Cortex of kidney (tissue), 1 donor: ENCODE results near the gene FCHO1.
"Not testable (repeated sequence)": the region's sequence is repeated elsewhere in the genome, so short reads cannot be mapped to it uniquely, and the experiment has no call there.

Experiments
- DNase-seq: peaks from one replicate; lab custom pipeline; 2025; lab: John Stamatoyannopoulos, UW

The FCHO1 gene

GRCh38 chr19:17794412-17794730 lies 43.1 kb downstream of the FCHO1 start:
- no peak for DNase-seq

DNA sequence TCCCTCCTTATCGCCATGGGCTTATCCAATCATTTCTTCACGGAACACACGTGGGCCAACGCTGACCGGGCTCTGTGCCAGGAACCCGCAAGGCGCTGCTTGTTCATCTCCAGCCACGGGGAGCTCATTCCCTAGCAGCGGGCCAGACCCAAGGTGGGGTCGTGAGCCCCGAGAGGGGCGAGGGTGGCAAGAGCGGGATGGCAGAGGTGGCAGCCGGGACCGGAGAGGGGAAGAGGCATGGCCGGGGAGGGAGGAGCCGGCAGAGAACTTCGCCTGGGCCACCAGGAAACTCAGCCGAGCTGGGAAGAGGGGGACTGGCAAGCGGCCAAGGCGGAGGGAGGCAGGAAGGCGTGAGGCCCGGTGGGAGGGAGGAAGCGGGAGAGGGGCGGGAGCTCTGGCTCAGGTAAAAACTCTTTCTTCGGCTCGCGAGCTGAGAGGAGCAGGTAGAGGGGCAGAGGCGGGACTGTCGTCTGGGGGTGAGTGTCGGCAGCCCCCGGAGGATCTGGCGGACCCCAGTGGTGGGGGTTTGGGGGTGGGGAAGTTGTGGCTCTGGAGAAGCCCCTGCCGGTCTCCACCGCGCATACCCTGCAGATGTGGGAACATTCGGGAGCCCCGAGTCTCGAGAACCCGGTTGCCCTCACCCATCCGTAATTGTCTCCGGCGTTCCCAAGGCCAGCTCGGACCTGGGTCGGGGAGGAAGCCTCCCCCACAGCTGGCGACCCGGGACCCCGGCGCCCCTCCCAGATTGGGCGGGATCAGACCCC lies 43.6 kb downstream of the FCHO1 start, which contains the start of gene B3GNT3:
Gene B3GNT3, plus strand, starts transcription at position 408 of the 764 bp plus-strand sequence. CDS start 12,670 bp downstream, outside the sequence.
- DNase-seq, result no peak

GRCh38 chr19:17795495-17795856 lies 44.2 kb downstream of the FCHO1 start:
- DNase-seq, result no peak

DNA sequence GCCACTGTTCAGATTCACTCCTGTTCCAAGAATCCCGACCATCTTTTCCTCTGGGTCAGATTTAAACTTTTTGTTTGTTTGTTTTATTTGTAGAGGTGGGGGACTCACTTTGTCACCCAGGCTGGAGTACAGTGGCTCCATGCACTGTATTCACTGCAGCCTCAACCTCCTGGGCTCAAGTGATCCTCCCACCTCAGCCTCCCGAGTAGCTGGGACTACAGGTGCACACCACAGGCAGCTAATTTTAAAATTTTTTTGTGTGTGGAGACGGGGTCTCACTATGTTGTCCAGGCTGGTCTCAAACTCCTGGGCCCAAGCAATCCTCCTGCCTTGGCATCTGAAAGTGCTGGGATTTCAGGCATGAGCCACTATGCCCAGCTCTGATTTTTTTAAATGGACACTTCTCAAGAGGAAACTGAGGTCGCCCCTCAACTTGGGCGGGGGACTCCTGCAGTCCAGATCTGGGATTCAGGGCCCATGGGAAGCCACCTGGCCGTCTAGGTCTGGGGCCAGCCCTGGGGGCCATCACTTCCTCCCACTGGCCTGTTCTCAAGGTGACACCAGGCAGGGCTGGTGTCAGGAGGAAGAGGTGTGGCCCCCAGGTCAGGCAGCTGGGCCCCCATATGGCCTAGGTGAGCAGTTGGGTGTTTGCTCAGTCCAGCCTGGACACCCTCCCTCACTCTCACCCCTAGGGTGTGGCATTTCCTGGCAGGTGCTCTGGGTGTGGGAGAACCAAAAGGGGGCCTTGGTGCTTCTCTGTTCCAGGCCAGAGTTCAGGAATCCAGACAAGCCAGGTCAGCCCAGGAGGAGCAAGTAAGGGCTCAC lies 44.9 kb downstream of the FCHO1 start:
- DNase-seq, result no peak

- DNase-seq, result no peak
Observed at GRCh38 chr19:17796838-17797423, 45.7 kb downstream of the FCHO1 start.

GRCh38 chr19:17797424-17798201 lies 46.3 kb downstream of the FCHO1 start:
- DNase-seq, result no peak

DNA sequence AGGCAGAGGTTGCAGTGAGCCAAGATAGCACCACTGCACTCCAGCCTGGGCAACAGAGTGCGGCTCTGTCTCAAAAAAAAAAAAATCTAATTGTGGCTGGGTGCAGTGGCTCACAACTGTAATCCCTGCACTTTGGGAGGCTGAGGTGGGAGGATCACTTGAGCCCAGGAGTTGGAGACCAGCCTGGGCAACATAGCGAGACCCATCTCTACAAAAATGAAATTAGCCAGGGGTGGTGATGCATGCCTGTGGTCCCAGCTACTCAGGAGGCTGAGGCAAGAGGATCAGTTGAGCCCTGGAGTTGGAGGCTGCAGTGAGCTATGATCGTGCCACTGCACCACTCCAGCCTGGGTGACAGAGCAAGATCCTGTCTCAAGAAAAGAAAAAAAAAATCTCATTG lies 47.3 kb downstream of the FCHO1 start:
- not testable (repeated sequence) for DNase-seq

- DNase-seq, result no peak
Observed at GRCh38 chr19:17802137-17802858, 51.0 kb downstream of the FCHO1 start.

GRCh38 chr19:17803264-17803896 lies 52.1 kb downstream of the FCHO1 start:
- DNase-seq, result no peak

- DNase-seq, result no peak
Observed at GRCh38 chr19:17805427-17805826, 54.1 kb downstream of the FCHO1 start.

DNA sequence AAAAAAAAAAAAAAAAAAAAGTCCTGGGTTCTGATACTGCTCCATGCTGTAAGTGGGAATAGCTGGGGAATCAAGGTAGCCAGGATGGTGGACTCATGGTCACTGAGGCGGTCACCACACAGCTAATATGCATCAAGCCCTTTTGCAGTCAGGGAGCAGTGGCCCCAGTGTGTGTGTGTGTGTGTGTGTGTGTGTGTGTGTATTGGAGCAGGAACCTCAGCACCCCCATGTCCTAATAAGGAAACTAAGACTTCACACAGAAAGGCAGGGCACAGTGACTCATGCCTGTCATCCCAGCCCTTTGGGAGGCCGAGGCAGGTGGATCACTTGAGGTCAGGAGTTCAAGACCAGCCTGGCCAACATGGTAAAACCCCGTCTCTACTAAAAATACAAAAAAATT lies 55.7 kb downstream of the FCHO1 start:
- no peak for DNase-seq

GRCh38 chr19:17807731-17808316 lies 56.5 kb downstream of the FCHO1 start:
- DNase-seq, result no peak

DNA sequence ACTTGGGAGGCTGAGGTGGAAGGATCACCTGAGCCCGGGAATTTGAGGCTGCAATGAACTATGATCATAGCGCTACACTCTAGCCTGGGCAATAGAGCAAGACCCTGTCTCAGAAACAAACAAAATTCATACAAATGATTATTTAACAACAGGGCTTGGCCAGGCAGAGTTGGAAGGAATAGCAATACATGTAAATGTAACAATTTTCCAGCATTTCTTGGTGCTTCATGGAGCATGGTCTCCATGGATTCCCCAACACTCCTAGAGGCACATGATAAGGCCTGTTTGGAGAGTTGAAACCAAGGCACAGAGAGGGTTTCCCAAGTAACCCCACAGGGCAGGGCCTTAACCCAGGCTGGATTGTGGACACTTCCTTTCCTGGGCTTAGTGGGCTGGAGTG lies 59.8 kb downstream of the FCHO1 start:
- DNase-seq, result no peak

GRCh38 chr19:17811681-17812080 lies 60.4 kb downstream of the FCHO1 start:
- no peak for DNase-seq

- no peak for DNase-seq
Observed at GRCh38 chr19:17812099-17812498, 60.8 kb downstream of the FCHO1 start.

GRCh38 chr19:17817668-17818363 lies 66.5 kb downstream of the FCHO1 start:
- DNase-seq, result no peak

- DNase-seq, result no peak
Observed at GRCh38 chr19:17821190-17821589, 69.9 kb downstream of the FCHO1 start, which contains the start of gene INSL3. Gene INSL3, minus strand, starts transcription at chr19:17821519. Its CDS starts 13 bp downstream, at chr19:17821506.

GRCh38 chr19:17824339-17824738 lies 73.1 kb downstream of the FCHO1 start:
- no peak for DNase-seq

DNA sequence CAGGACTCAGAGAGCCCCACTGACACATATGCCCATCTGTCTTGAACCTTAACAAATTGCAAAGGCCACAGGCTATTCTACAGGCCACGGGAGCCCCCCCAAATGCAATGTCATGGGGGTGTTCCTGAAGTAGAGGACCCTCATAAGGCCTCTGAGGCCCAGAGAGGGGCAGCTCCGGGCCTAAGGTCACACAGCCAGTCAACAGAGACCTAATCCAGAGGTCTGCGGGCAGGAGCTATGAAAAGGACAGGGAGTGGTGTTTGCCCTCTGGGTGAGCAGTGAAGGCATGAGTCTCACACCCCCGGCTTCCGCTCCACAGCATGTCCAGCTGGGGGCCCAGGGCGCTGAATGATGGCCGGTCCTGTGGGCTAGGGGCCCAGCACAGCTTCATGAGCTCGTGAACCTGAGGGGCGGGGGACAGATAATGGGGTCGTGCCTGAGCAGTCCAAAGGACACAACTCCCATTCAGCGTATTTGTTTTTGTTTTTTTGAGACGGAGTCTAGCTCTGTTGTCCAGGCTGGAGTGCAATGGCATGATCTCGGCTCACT lies 75.3 kb downstream of the FCHO1 start:
- DNase-seq, result no peak
